IPS-18a (cell line): ENCODE results near the gene COX11.
A peak's percentile ranks its signal among the peaks of the same experiment; 100 is the strongest.

Experiments
- H3K27ac ChIP-seq: one replicate; pipeline ENCODE4 v1.5.1; 2013; ENCODE audit warnings: low read length
- H3K27me3 ChIP-seq: one replicate; pipeline ENCODE4 v1.6.1; 2013; ENCODE audit warnings: mild to moderate bottlenecking, low read length; ENCODE audit not compliant: control insufficient read depth, insufficient read depth
- H3K36me3 ChIP-seq: one replicate; pipeline ENCODE4 v1.6.1; 2013; ENCODE audit warnings: low read depth, low read length; ENCODE audit not compliant: control insufficient read depth
- H3K4me1 ChIP-seq: one replicate; pipeline ENCODE4 v1.6.1; 2013; ENCODE audit warnings: low read depth, low read length; ENCODE audit not compliant: control insufficient read depth
- H3K4me3 ChIP-seq: one replicate; pipeline ENCODE4 v1.5.1; 2013; ENCODE audit warnings: low read length
- H3K9ac ChIP-seq: one replicate; pipeline ENCODE4 v1.6.1; 2013; ENCODE audit warnings: mild to moderate bottlenecking, low read length, moderate library complexity
- H3K9me3 ChIP-seq: one replicate; pipeline ENCODE4 v1.6.1; 2013; ENCODE audit warnings: low read depth, low read length; ENCODE audit not compliant: control insufficient read depth

Gene COX11

GRCh38 chr17:54980375-54980774 is 11.9 kb upstream of the COX11 start:
- Histone ChIP-seq H3K36me3 (no peaks in the 10 kb centered on the region), H3K9ac (no peak overlapping the region), H3K4me3 (no peak overlapping the region), H3K27ac (no peak overlapping the region), H3K27me3 (no peaks in the 10 kb centered on the region), H3K9me3 (peaks cover 5% of the 10 kb centered on the region), H3K4me1 (no peaks in the 10 kb centered on the region)

GRCh38 chr17:54979657-54980056 is 11.2 kb upstream of the COX11 start:
- H3K4me3 ChIP-seq = no peak overlapping the region
- peaks cover 5% of the 10 kb centered on the region for H3K9me3 ChIP-seq
- no peaks in the 10 kb centered on the region for H3K4me1 ChIP-seq
- no peak overlapping the region for H3K27ac ChIP-seq
- H3K36me3 ChIP-seq = no peaks in the 10 kb centered on the region
- H3K9ac ChIP-seq = no peak overlapping the region
- H3K27me3 ChIP-seq = no peaks in the 10 kb centered on the region

- H3K27me3 ChIP-seq = no peaks in the 10 kb centered on the region
- no peak overlapping the region for H3K27ac ChIP-seq
- H3K9ac ChIP-seq = no peak overlapping the region
- no peaks in the 10 kb centered on the region for H3K36me3 ChIP-seq
- no peaks in the 10 kb centered on the region for H3K4me1 ChIP-seq
- H3K9me3 ChIP-seq = peaks cover 5% of the 10 kb centered on the region
- no peak overlapping the region for H3K4me3 ChIP-seq
These were observed 9.3 kb upstream of the COX11 start for GRCh38 chr17:54977744-54978143.

- Histone ChIP-seq H3K9me3 (peaks cover 5% of the 10 kb centered on the region), H3K9ac (no peak overlapping the region), H3K4me1 (no peaks in the 10 kb centered on the region), H3K4me3 (no peak overlapping the region), H3K36me3 (no peaks in the 10 kb centered on the region), H3K27ac (no peak overlapping the region), H3K27me3 (no peaks in the 10 kb centered on the region)
These were observed 7.9 kb upstream of the COX11 start for GRCh38 chr17:54976316-54976715.

- Histone ChIP-seq H3K4me3 (no peak overlapping the region), H3K27me3 (no peaks in the 10 kb centered on the region), H3K27ac (no peak overlapping the region), H3K9ac (no peak overlapping the region), H3K9me3 (no peaks in the 10 kb centered on the region), H3K4me1 (peaks cover 2% of the 10 kb centered on the region), H3K36me3 (no peaks in the 10 kb centered on the region)
These were observed 6.3 kb upstream of the COX11 start for GRCh38 chr17:54974759-54975158.

GRCh38 chr17:54972406-54973138 is 4.1 kb upstream of the COX11 start:
- no peaks in the 10 kb centered on the region for H3K27me3 ChIP-seq
- H3K4me3 ChIP-seq = no peak overlapping the region
- no peak overlapping the region for H3K9ac ChIP-seq
- H3K4me1 ChIP-seq = peaks cover 4% of the 10 kb centered on the region
- H3K9me3 ChIP-seq = no peaks in the 10 kb centered on the region
- no peak overlapping the region for H3K27ac ChIP-seq
- H3K36me3 ChIP-seq = no peaks in the 10 kb centered on the region

DNA sequence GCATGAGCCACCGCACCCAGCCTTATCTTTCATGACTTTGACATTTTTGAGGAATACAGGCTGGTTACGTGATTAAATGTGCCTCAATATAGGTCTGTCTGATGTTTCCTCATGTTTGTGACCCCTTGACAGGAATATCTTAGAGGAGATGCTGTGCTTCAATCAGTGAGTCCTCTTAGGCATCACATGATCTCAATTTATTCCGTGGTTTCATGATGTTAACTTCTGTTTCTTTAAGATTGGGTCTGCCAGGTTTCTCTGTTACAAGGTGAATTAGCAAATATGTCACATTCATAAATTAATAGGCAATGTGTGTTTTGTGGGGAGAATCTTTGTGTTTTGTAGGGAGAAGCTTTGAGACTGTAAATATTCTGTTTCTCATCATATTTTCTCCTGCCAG is 3.4 kb upstream of the COX11 start:
- peaks cover 4% of the 10 kb centered on the region for H3K4me1 ChIP-seq
- H3K9me3 ChIP-seq = no peaks in the 10 kb centered on the region
- no peaks in the 10 kb centered on the region for H3K36me3 ChIP-seq
- no peak overlapping the region for H3K4me3 ChIP-seq
- no peak overlapping the region for H3K9ac ChIP-seq
- H3K27ac ChIP-seq = no peak overlapping the region
- H3K27me3 ChIP-seq = no peaks in the 10 kb centered on the region

DNA sequence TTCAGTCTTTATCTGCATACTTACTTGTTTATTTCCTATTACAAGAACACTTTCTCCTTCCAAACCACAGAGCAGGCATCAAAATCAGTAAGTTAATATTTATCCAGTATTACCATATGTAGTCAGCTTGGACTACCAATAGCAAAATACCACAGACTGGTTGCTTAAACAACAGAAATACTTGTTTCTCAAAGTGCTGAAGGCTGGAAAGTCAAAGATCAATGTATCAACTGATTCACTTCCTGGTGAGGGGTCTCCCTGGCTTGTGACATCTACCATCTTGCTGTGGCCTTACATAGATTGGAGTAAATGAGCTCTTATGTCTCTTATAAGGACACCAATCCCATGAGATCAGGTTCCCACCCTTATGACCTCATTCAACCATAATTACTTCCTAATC is 2.7 kb upstream of the COX11 start:
- Histone ChIP-seq H3K27ac (no peak overlapping the region), H3K36me3 (peaks cover 3% of the 10 kb centered on the region), H3K9ac (no peak overlapping the region), H3K27me3 (no peaks in the 10 kb centered on the region), H3K4me1 (peaks cover 9% of the 10 kb centered on the region), H3K9me3 (no peaks in the 10 kb centered on the region), H3K4me3 (no peak overlapping the region)

DNA sequence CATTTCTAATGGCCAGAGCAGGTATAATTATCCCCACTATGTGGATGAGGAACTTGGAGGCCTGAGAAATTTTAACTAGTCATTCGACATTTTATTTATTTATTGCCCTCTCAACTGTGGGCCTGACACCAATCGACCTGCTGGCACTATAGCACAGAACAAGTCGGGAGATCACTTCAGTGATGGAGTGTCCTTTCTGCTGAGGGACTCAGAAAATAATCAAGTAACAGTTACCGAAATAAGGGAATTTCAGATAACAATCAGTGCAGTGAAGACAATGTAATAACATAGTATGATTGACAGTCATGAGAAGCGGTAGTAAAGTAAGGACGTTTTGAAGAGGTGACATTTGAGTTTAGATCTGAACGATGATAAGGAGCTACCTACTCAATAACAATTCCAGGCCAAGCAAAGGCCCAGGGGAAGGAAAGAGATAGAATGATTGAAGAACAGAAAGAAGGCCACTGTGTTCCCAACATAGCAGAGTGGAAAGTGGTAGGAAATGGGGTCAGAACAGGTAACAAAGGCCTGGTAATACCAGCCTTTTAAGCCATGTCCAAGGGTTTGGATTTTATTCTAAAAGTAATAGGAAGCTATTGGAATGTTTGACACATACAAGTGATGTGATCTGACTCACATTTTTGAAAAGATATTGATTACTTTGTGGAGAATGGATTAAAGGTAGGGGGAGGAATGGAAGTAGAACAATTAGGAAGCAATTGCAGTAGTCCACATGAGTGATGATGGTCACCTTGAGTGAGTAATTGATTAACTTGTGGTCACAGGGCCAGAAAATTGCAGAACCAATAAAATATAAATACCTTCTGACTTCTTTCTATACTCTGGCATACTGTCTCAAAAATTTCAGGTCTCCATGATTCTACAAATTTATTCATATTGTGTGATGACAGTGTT is 1.5 kb upstream of the COX11 start:
- Histone ChIP-seq H3K27ac (no peak overlapping the region), H3K4me3 (peak overlapping the region; percentile 80), H3K4me1 (peaks cover 10% of the 10 kb centered on the region), H3K9me3 (no peaks in the 10 kb centered on the region), H3K9ac (peak overlapping the region; percentile 90), H3K27me3 (no peaks in the 10 kb centered on the region), H3K36me3 (peaks cover 5% of the 10 kb centered on the region)

- H3K4me1 ChIP-seq = peaks cover 10% of the 10 kb centered on the region
- H3K9me3 ChIP-seq = no peaks in the 10 kb centered on the region
- H3K27me3 ChIP-seq = no peaks in the 10 kb centered on the region
- peak overlapping the region; percentile 90 for H3K9ac ChIP-seq
- H3K27ac ChIP-seq = peak overlapping the region; percentile 30
- peaks cover 14% of the 10 kb centered on the region for H3K36me3 ChIP-seq
- H3K4me3 ChIP-seq = peak overlapping the region; percentile 80
These were observed 506 bp upstream of the COX11 start for GRCh38 chr17:54968988-54969332.

- H3K36me3 ChIP-seq = peaks cover 27% of the 10 kb centered on the region
- no peaks in the 10 kb centered on the region for H3K27me3 ChIP-seq
- peaks cover 10% of the 10 kb centered on the region for H3K4me1 ChIP-seq
- peak overlapping the region; percentile 67 for H3K27ac ChIP-seq
- peak overlapping the region; percentile 90 for H3K9ac ChIP-seq
- no peaks in the 10 kb centered on the region for H3K9me3 ChIP-seq
- peak overlapping the region; percentile 80 for H3K4me3 ChIP-seq
These were observed 713 bp downstream of the COX11 start for GRCh38 chr17:54967621-54968261.
